Measurements from ENCODE around the gene DCC. TPM values are rescaled to one million over a fixed set of nuclear protein-coding genes. Genes with fewer than 3 reads are reported as not detected.

The DCC gene
- total and polyA plus RNA-seq, 2 of the 8 experiments (the other 6 are each of a cell fraction or from before 2014, with no cell fraction given) = 0.14 to 1.4 TPM

- H3K56ac ChIP-seq (replicated peaks; ENCODE audit: insufficient read length, low read depth, low read length) = no peak overlapping the region
- no peaks in the 10 kb centered on the region for H3K23me2 ChIP-seq (ENCODE audit: low read depth, low read length)
- no peaks in the 10 kb centered on the region for H3K9me3 ChIP-seq (ENCODE audit: insufficient read depth in 2 of 2, low read depth in 1 of 2, low read length in 1 of 2)
- 88% methylated on average over 4 of the region's 4 CpGs; no CpG with 5 or more reads in 1 of the 2 experiments for WGBS, 2 experiments (ENCODE audit: extremely low coverage in 1 of 2, insufficient coverage in 1 of 2, insufficient read length in 1 of 2, insufficient replicate concordance in 2 of 2, low coverage in 1 of 2, low lambda C conversion rate in 2 of 2, missing lambda C conversion rate in 1 of 2)
- H2AK5ac ChIP-seq (ENCODE audit: low read depth, low read length) = no peak overlapping the region
- H3K79me1 ChIP-seq (ENCODE audit: low read depth, low read length) = no peaks in the 10 kb centered on the region
- no peak overlapping the region for H2BK15ac ChIP-seq (ENCODE audit: low read length)
- H3K79me2 ChIP-seq (ENCODE audit: control insufficient read depth in 1 of 2, insufficient read depth in 2 of 2, low read length in 2 of 2) = no peaks in the 10 kb centered on the region
- no peak overlapping the region for H3K9ac ChIP-seq (replicated peaks in 1 of 4; ENCODE audit: extremely low read depth in 1 of 4, low read depth in 3 of 4, low read length in 3 of 4)
- H2BK20ac ChIP-seq (ENCODE audit: low read length) = no peak overlapping the region
- H3K4ac ChIP-seq (replicated peaks; ENCODE audit: insufficient read length, low read depth, low read length) = no peak overlapping the region
- no peak overlapping the region for H2BK120ac ChIP-seq (replicated peaks; ENCODE audit: low read depth, low read length)
- no peaks in the 10 kb centered on the region for H4K20me1 ChIP-seq (replicated peaks in 1 of 2; ENCODE audit: control insufficient read depth in 1 of 2, insufficient read depth in 2 of 2, low read length in 2 of 2)
- ChIA-PET POLR2A (ENCODE audit: partially characterized antibody) (no interaction called here), CTCF (ENCODE audit: partially characterized antibody) (interaction anchor here (0.6 to 3.5 kb wide), 5 partner anchors 17 to 374 kb away, joined by 3 to 10 read pairs (median 3); no protein-coding TSS in a partner anchor)
- H2BK5ac ChIP-seq (ENCODE audit: low read depth, low read length) = no peak overlapping the region
- DNase-seq (ENCODE audit: low read depth in 1 of 2, low spot score in 2 of 2) (no peak), FAIRE-seq (no peak)
- no peak overlapping the region for H4K91ac ChIP-seq (replicated peaks; ENCODE audit: insufficient read length, low read length)
- no peak overlapping the region for H3K23ac ChIP-seq (ENCODE audit: insufficient read length)
- H4K5ac ChIP-seq (ENCODE audit: insufficient read length, low read depth, low read length) = no peak overlapping the region
- H4K8ac ChIP-seq (ENCODE audit: extremely low read depth, insufficient read depth, low read length) = no peak overlapping the region
- H3K27me3 ChIP-seq (replicated peaks in 1 of 4; ENCODE audit: control insufficient read depth in 3 of 4, extremely low read depth in 1 of 4, insufficient read depth in 3 of 4, low read length in 3 of 4) = no peaks in the 10 kb centered on the region
- no peaks in the 10 kb centered on the region for H3K4me1 ChIP-seq (replicated peaks in 1 of 4; ENCODE audit: control insufficient read depth in 3 of 4, insufficient read depth in 4 of 4, low read length in 3 of 4)
- H3K27ac ChIP-seq (ENCODE audit: low read depth, low read length) = no peak overlapping the region
- H2BK12ac ChIP-seq (ENCODE audit: low read depth, low read length) = no peak overlapping the region
- no peaks in the 10 kb centered on the region for H3K36me3 ChIP-seq (ENCODE audit: control insufficient read depth in 2 of 4, insufficient read depth in 4 of 4, low read length in 3 of 4)
- no peak overlapping the region for H2AFZ ChIP-seq (ENCODE audit: low read length)
- H3K18ac ChIP-seq (ENCODE audit: extremely low read depth, low read length) = no peak overlapping the region
- H3K4me3 ChIP-seq (ENCODE audit: extremely low read depth in 1 of 4, insufficient read depth in 2 of 4, low read depth in 3 of 4, low read length in 4 of 4) = no peak overlapping the region
- no peak overlapping the region for H3K4me2 ChIP-seq (ENCODE audit: insufficient read depth in 1 of 2, low read depth in 2 of 2, low read length in 2 of 2)
- no peak overlapping the region for H3K14ac ChIP-seq (ENCODE audit: insufficient read length)
- TF ChIP-seq GABPA (IDR thresholded peaks at IDR 0.05; ENCODE audit: borderline replicate concordance, insufficient read depth, low read length) (no peak), BRCA1 (IDR thresholded peaks at IDR 0.05; ENCODE audit: low read depth, low read length) (no peak), ASH2L (IDR thresholded peaks at IDR 0.05; ENCODE audit: low read length) (no peak), CTCF (IDR thresholded peaks at IDR 0.05; ENCODE audit: control extremely low read depth in 1 of 3, insufficient read depth in 1 of 3, low read depth in 1 of 3, low read length in 3 of 3) (no peak), RXRA (IDR thresholded peaks at IDR 0.05; ENCODE audit: insufficient read depth, low read depth, low read length) (no peak), EP300 (IDR thresholded peaks at IDR 0.05; ENCODE audit: borderline replicate concordance in 1 of 2, low read depth in 2 of 2, low read length in 2 of 2) (no peak), YY1 (IDR thresholded peaks at IDR 0.05; ENCODE audit: low read depth, low read length) (no peak), ATF2 (IDR thresholded peaks at IDR 0.05; ENCODE audit: low read length) (no peak), CBX8 (IDR thresholded peaks at IDR 0.05; ENCODE audit: borderline replicate concordance, low read depth, low read length) (no peak), BACH1 (IDR thresholded peaks at IDR 0.05; ENCODE audit: low read length) (no peak)
Observed at GRCh38 chr18:52426041-52426440, 86.0 kb downstream of the DCC start.

Measured in H1 (cell line).